ENCODE data around the gene NEAT1.

DNA sequence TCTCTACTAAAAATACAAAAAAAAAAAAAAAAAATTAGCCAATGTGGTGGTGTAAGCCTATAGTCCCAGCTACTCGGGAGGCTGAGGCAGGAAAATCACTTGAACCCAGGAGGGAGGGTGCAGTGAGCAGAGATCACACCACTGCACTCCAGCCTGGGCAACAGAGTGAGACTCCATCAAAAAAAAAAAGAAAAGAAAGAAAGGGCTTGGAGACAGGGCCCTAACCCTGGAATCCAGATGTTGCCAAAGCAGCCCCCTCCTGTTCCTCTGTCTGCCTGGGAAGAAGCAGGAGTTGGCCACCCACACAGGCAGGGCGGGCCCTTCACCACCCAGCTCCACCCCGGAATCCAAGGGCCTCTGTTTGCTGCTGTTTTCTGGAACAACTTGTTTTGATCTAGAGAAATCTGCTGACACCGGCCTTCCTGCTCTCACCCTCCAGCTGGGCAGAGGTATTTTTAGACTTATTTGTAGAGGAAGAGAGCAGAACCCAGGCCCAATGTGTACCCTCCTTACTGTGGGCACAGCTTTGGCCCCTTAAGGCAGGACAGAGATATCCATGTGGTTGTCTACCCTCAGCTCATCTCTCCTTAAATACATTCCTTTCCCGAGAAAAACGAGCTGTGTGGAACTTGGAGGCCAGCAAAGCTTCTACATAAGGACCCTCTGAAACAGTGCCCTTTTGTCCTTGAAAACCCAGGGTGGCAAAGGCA lies 2.7 kb upstream of the NEAT1 start:
- TF ChIP-seq, protein P1, sequence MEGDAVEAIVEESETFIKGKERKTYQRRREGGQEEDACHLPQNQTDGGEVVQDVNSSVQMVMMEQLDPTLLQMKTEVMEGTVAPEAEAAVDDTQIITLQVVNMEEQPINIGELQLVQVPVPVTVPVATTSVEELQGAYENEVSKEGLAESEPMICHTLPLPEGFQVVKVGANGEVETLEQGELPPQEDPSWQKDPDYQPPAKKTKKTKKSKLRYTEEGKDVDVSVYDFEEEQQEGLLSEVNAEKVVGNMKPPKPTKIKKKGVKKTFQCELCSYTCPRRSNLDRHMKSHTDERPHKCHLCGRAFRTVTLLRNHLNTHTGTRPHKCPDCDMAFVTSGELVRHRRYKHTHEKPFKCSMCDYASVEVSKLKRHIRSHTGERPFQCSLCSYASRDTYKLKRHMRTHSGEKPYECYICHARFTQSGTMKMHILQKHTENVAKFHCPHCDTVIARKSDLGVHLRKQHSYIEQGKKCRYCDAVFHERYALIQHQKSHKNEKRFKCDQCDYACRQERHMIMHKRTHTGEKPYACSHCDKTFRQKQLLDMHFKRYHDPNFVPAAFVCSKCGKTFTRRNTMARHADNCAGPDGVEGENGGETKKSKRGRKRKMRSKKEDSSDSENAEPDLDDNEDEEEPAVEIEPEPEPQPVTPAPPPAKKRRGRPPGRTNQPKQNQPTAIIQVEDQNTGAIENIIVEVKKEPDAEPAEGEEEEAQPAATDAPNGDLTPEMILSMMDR (IDR thresholded peaks at IDR 0.05 in 4 of 5, conservative IDR thresholded peaks at IDR 0.05 in 1 of 5), result no peak
- TF ChIP-seq POLR2A (IDR thresholded peaks at IDR 0.05), result no peak

All from gastrocnemius medialis (tissue), 4 donors.